NCI-H146 treated with DMSO at 0.1 percent for 48 hours (cell line): ENCODE data around the gene WWOX.
"Not testable (repeated sequence)": the region's sequence is repeated elsewhere in the genome, so short reads cannot be mapped to it uniquely, and the experiment has no call there.

Source experiments
- DNase-seq: peaks from one replicate; lab custom pipeline; 2025; ENCODE audit not compliant: unreplicated experiment; lab: John Stamatoyannopoulos, UW

WWOX gene

DNA sequence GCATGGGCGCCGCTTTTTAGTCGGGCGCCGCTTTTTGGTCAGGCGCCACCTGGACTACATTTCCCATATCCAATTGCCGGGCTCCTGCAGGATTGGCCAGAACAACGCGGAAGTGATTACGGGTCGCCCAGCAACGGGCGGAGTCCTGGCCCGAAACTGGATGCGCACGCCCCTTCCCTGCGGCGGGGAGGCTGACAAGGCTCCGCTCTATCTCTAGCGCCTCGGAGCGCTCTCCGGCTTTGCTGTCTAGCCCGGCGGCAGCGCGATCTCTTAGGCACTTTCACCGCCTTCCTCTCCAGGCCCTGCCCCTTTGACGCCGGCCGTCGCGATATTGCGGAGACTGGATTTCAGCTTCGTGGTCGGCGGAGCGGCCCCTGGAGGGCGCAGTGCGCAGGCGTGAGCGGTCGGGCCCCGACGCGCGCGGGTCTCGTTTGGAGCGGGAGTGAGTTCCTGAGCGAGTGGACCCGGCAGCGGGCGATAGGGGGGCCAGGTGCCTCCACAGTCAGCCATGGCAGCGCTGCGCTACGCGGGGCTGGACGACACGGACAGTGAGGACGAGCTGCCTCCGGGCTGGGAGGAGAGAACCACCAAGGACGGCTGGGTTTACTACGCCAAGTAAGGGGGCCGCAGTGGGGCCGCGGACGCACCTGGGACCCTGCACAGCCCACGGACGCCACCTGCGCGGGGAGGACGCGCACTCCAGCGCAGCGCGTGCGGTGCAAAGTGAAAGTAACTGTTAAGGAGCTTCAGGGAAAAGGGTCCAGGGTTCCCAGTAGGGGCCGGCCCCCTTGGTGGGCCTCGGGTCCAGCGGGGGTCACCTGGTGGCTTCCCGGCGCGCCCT, at the start of gene WWOX:
Gene WWOX, plus strand, starts transcription at position 384 of the 841 bp plus-strand sequence.
- peak; percentile 86 for DNase-seq

- no peak for DNase-seq
Observed at GRCh38 chr16:78050734-78051400, 48.6 kb upstream of the WWOX start.

DNA sequence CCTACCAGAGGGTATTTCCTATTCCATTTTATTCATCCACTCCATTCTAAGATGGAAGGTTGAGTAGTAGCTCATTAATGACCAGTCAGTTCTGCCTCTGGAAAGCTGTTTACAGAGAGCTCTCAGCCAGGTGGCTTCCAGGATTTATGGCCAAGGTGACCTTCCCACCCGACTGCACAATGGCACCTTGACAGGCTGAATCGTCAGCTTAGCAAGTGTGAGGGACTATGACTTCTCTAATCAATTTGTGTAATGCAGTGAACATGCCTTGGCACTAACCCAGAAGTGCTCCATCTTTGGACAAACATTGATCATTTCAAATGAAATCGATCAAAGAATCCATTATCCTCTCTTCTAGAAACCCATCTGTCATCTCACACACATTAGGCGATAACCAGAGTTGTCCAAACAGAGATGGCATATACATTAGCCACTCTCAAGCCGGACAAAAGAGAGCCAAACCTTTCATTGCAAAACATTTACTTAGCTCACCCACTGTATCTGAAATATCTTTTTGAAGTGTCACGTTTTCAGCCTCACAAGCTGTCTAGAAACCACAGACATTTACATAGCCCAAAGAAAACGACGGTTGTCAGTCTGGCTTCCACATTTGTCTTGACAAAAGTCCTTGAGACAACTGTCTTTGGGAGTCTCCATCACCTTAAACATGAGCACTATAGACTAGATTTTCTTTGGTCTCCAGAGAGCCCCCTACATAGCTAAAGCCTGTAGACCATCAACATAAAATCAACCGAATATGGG, 41.5 kb upstream of the WWOX start:
- peak; percentile 10 for DNase-seq

DNA sequence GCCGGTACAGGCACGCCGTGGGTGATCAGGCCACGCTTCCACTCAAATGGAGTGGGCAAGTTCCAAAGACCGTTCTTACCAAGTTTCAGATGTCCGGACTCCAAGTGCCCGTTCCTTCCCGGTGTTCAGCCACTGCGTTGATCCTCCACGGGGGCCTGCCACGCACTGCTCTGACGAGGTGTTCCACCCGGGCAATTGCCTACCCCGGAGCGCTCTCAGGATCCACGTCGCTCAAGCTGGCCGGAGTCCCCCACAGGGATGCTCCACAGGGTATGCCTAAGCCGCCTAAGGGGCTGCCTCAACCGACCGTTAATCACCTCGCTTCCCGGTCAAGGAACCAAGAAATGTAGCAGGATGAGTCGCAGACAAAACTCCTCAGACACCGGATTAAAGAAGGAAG, 39.6 kb upstream of the WWOX start:
- DNase-seq, result not testable (repeated sequence)

GRCh38 chr16:78060295-78060694, 39.2 kb upstream of the WWOX start:
- DNase-seq, result no peak

- DNase-seq, result no peak
Observed at GRCh38 chr16:78060809-78061208, 38.6 kb upstream of the WWOX start.

DNA sequence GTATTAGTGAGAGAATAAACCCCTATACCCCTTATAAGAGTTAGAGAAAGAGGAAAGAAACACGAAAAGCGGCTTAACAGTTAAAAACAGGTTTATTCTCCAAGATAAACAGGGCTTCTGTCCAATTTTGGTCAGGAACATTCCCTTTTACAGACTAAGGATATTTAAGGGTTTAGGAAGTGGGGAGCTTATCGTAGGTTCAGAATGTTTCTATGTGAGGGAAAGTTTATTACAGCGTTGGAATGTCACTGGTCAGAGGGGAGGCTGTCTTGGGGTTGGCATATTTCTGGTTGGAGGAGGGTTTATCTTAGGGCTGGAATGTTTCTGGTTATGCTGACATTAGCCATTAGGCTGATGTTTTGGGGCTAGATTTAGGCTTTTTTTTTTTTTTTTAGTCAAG, 34.1 kb upstream of the WWOX start:
- DNase-seq, result no peak

DNA sequence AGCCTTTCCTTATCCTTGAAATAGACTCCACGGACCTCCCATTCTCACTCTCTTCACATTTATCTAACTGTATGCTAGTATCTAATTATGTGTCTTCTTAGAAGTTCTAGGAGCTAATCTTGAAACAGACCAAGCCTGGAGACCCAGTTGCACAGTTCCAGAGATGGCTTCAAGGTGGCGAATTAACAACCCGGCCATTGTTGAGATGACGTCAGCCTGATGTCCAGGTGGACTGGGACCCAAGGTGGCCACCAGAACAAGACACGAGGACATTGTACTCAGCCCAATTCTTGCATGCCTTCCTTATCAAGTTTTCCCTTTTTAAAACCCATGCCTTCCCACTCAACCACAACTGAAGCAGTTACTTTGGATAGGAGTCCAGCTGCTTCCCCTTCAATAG, 29.5 kb upstream of the WWOX start:
- DNase-seq, result no peak

GRCh38 chr16:78072275-78072674, 27.2 kb upstream of the WWOX start:
- DNase-seq, result no peak

DNA sequence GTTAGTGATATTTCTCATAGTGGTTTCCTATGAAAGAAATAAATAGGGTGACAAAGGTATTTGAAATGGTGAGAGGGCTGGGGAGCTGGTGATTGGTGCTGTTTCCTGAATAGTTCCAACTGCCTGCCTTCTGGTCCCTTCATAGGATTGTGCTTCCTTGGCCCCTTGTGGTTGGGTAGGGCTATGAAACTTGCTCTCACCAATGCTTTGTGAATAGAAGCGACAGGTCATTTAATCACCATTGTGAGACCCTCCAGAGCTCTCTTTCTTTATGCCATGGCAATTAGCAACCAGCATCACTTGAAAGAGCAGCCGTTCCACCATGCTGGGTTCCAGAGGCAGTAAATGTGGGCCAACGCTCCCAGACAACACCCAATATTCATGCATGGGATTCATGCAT, 23.7 kb upstream of the WWOX start:
- DNase-seq, result no peak

DNA sequence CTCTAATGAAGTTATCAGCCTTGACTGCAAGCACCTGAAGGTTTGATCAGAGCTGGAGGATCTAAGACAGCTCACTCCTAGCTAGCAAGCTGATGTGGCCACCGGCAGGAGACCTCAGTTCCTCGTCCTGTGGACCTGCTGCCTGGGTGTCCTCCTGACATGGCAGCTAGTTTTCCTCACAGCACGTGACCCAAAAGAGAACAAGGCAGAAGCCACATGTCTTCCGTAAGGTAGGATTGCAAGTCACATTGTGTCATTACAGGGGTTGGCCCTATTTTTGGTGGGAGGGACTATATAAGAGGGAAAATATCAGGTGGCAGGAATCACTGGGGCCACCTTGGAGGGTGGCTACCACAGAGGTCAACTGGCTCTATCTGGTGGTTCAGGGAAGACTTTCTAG, 18.1 kb upstream of the WWOX start:
- DNase-seq, result no peak

GRCh38 chr16:78091419-78091818, 8.0 kb upstream of the WWOX start:
- no peak for DNase-seq

- DNase-seq, result no peak
Observed at GRCh38 chr16:78092758-78093157, 6.7 kb upstream of the WWOX start.

GRCh38 chr16:78094166-78094565, 5.3 kb upstream of the WWOX start:
- DNase-seq, result peak; percentile 15

- DNase-seq, result no peak
Observed at GRCh38 chr16:78094998-78095397, 4.5 kb upstream of the WWOX start.

- DNase-seq, result no peak
Observed at GRCh38 chr16:78096386-78096785, 3.1 kb upstream of the WWOX start.

- DNase-seq, result no peak
Observed at GRCh38 chr16:78097548-78097947, 1.9 kb upstream of the WWOX start.

GRCh38 chr16:78098087-78098486, 1.4 kb upstream of the WWOX start:
- no peak for DNase-seq

DNA sequence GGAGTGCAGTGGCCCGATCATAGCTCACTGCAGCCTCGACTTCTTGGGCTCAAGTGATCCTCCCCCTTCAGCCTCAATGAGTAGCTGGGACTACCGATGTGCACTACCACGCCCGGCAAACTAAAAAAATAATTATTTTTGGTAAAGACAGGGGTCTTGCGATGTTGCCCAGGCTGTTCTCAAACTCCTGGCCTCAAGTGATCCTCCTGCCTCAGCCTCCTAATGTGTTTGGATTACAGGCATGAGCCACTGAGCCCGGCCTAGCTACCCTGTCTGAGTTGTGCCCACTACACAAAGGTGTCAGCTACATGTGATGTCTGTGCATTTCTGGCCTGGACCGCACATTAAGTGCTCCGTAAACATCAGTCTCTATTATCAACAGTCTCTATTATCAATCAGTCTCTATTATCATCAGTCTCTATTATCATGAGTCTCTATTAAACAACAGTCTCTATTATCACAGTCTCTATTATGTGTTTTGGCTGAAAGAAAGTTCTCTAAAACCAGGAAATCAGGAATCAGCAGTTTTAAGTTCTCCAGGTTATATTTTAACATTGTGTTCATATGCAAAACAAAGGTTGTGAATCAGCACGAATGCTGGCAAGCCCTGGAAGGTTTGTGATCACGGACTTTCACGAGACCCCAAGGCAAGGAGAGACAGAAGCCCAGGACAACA, 721 bp upstream of the WWOX start:
- DNase-seq, result no peak

DNA sequence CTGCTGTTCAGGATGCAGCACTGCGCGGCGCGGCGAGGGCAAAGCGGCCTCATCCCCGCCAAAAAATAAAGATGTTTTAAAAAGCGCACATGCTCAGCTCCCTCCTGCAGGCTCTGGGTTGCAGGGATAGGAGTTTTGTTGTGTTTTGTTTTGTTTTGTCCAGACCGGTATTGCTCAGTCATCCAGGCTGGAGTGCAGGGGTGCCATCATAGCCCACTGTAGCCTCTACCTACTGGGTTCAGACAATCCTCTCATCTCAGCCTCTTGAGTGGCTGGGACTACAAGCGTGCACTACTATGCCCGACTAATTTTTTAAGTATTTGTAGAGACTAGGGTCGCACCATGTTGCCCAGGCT, 636 bp downstream of the WWOX start:
- DNase-seq, result no peak

DNA sequence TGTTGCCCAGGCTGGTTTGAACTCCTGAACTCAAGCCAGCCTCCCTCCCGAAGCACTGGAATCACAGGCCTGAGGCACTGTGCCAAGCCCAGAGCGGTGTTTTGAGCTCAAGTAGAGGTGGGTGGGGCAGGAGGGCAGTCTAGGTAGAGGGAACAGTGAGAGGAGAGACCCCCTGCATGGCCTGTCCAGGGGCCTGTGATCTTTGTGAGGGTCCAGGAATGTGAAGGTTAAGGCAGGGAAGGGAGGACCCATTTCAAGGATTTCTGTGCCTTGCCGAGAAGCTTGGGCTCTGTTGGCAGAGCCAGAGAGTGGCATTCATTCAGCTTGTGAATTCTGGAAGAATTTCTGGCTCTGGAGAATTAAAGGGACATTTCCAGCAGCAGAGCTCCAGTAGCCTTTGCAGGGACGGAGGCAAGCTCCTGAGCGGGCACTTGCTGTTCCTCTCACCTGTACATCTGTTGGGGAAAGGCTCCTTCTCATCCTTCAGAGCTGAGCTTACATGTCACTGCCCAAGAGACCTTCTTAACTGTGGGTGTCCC, 2.7 kb downstream of the WWOX start:
- no peak for DNase-seq
